H9 (cell line): ENCODE data around the gene ATG13. TPM values are rescaled to one million over a fixed set of nuclear protein-coding genes. Genes with fewer than 3 reads are reported as not detected.

Experiments used
- DNase-seq: peaks from one replicate; pipeline ENCODE4 v3.0.0-alpha.2; 2017
- H2AFZ ChIP-seq: one replicate; pipeline ENCODE4 v1.6.1; 2013; ENCODE audit warnings: mild to moderate bottlenecking, low read length, control low read depth, moderate library complexity
- H2AK5ac ChIP-seq: 2 replicates; pipeline ENCODE4 v1.6.1; 2013; ENCODE audit warnings: low read length, control low read depth, mixed read lengths; ENCODE audit not compliant: insufficient read length
- H2BK120ac ChIP-seq: one replicate; pipeline ENCODE4 v1.6.1; 2013; ENCODE audit warnings: low read depth, mild to moderate bottlenecking, low read length, control low read depth, inconsistent platforms; ENCODE audit not compliant: poor library complexity, severe bottlenecking
- H2BK12ac ChIP-seq: 2 replicates; pipeline ENCODE4 v1.6.1; 2013; ENCODE audit warnings: low read length, control low read depth, mixed read lengths, low read depth; ENCODE audit not compliant: insufficient read length
- H2BK15ac ChIP-seq: 2 replicates; pipeline ENCODE4 v1.6.1; 2013; ENCODE audit warnings: low read depth, low read length, control low read depth
- H2BK20ac ChIP-seq: one replicate; pipeline ENCODE4 v1.6.1; 2013; ENCODE audit warnings: low read depth, mild to moderate bottlenecking, low read length, control low read depth, inconsistent platforms; ENCODE audit not compliant: poor library complexity, severe bottlenecking
- H2BK5ac ChIP-seq: 2 replicates; pipeline ENCODE4 v1.6.1; 2013; ENCODE audit warnings: low read length, control low read depth, mixed read lengths; ENCODE audit not compliant: insufficient read length
- H3K14ac ChIP-seq: 2 replicates; pipeline ENCODE4 v1.6.1; 2013; ENCODE audit warnings: low read length, control low read depth; ENCODE audit not compliant: insufficient read depth
- H3K18ac ChIP-seq: 2 replicates; pipeline ENCODE4 v1.6.1; 2013; ENCODE audit warnings: low read depth, mild to moderate bottlenecking, mixed read lengths, low read length, control low read depth; ENCODE audit not compliant: insufficient read length
- H3K23ac ChIP-seq: 2 replicates; pipeline ENCODE4 v1.6.1; 2013; ENCODE audit warnings: low read length, control low read depth, mixed read lengths, low read depth; ENCODE audit not compliant: insufficient read length
- H3K23me2 ChIP-seq: 2 replicates; pipeline ENCODE4 v1.6.1; 2013; ENCODE audit warnings: low read depth, mild to moderate bottlenecking, mixed read lengths, low read length, control low read depth; ENCODE audit not compliant: insufficient read length, poor library complexity, severe bottlenecking
- H3K27ac ChIP-seq: 2 replicates; pipeline ENCODE4 v1.5.1; 2013; ENCODE audit warnings: low read length, control low read depth, mixed read lengths, low read depth; ENCODE audit not compliant: insufficient read length
- H3K27me3 ChIP-seq: 2 replicates; pipeline ENCODE4 v1.6.1; 2013; ENCODE audit warnings: low read length, control low read depth, inconsistent platforms; ENCODE audit not compliant: insufficient read depth
- H3K4ac ChIP-seq: 2 replicates; pipeline ENCODE4 v1.6.1; 2013; ENCODE audit warnings: low read depth, mild to moderate bottlenecking, control low read depth, inconsistent platforms, low read length, moderate library complexity
- H3K4me1 ChIP-seq: 2 replicates; pipeline ENCODE4 v1.6.1; 2013; ENCODE audit warnings: low read length, control low read depth, inconsistent platforms; ENCODE audit not compliant: insufficient read depth
- H3K4me2 ChIP-seq: 2 replicates; pipeline ENCODE4 v1.6.1; 2013; ENCODE audit warnings: low read length, control low read depth, mixed read lengths; ENCODE audit not compliant: insufficient read length, insufficient read depth
- H3K56ac ChIP-seq: 2 replicates; pipeline ENCODE4 v1.6.1; 2013; ENCODE audit warnings: low read depth, mild to moderate bottlenecking, mixed read lengths, low read length, control low read depth; ENCODE audit not compliant: insufficient read length
- H3K79me1 ChIP-seq: 2 replicates; pipeline ENCODE4 v1.6.1; 2013; ENCODE audit warnings: low read depth, mild to moderate bottlenecking, moderate library complexity, low read length, control low read depth, inconsistent platforms; ENCODE audit not compliant: insufficient read depth, poor library complexity, severe bottlenecking
- H3K79me2 ChIP-seq: 2 replicates; pipeline ENCODE4 v1.6.1; 2013; ENCODE audit warnings: low read length, control low read depth, inconsistent platforms; ENCODE audit not compliant: insufficient read depth
- H3K9ac ChIP-seq: 2 replicates; pipeline ENCODE4 v1.6.1; 2013; ENCODE audit warnings: low read length, control low read depth, mixed read lengths; ENCODE audit not compliant: insufficient read length; ENCODE audit errors: extremely low read depth
- H3K9me3 ChIP-seq: one replicate; pipeline ENCODE4 v1.6.1; 2013; ENCODE audit warnings: low read depth, low read length, inconsistent platforms; ENCODE audit not compliant: control insufficient read depth
- H3T11ph ChIP-seq: one replicate; pipeline ENCODE4 v1.6.1; 2013; ENCODE audit warnings: mild to moderate bottlenecking, low read length, control low read depth, inconsistent platforms
- H4K20me1 ChIP-seq: one replicate; pipeline ENCODE4 v1.6.1; 2013; ENCODE audit not compliant: control insufficient read depth, insufficient read length, insufficient read depth
- H4K5ac ChIP-seq: 2 replicates; pipeline ENCODE4 v1.6.1; 2013; ENCODE audit warnings: low read depth, mild to moderate bottlenecking, mixed read lengths, low read length, control low read depth; ENCODE audit not compliant: insufficient read length
- H4K8ac ChIP-seq: replicated peaks from 2 replicates; pipeline ENCODE4 v1.6.1; 2013; ENCODE audit warnings: low read length, control low read depth, mixed read lengths, low read depth; ENCODE audit not compliant: insufficient read length
- H4K91ac ChIP-seq: 2 replicates; pipeline ENCODE4 v1.6.1; 2013; ENCODE audit warnings: low read depth, mild to moderate bottlenecking, moderate library complexity, mixed read lengths, low read length, control low read depth; ENCODE audit not compliant: insufficient read length
- H3K27ac Mint-ChIP-seq, 3 experiments: 2 replicates in 2 of 3; 3 replicates in 1 of 3; pipeline ENCODE4 v1.8.0; 2020 to 2021; ENCODE audit warnings: mixed read lengths in 3 of 3, mild to moderate bottlenecking in 1 of 3, moderate library complexity in 1 of 3
- H3K27me3 Mint-ChIP-seq: 2 replicates; pipeline ENCODE4 v1.8.0; 2021; ENCODE audit warnings: low read depth, mild to moderate bottlenecking, moderate library complexity, mixed read lengths
- H3K36me3 Mint-ChIP-seq, 3 experiments: 2 replicates in 2 of 3; 3 replicates in 1 of 3; pipeline ENCODE4 v1.8.0; 2020 to 2021; ENCODE audit warnings: low read depth in 3 of 3, mixed read lengths in 3 of 3; ENCODE audit not compliant: insufficient read depth in 1 of 3
- H3K4me1 Mint-ChIP-seq, 2 experiments: 2 replicates each; pipeline ENCODE4 v1.8.0; 2020; ENCODE audit warnings: mixed read lengths in 2 of 2
- H3K4me3 Mint-ChIP-seq, 2 experiments: 2 replicates in 1 of 2; 3 replicates in 1 of 2; pipeline ENCODE4 v1.8.0; 2020 to 2021; ENCODE audit warnings: mild to moderate bottlenecking in 2 of 2, mixed read lengths in 2 of 2, moderate library complexity in 1 of 2
- H3K9me3 Mint-ChIP-seq, 2 experiments: 2 replicates in 1 of 2; 3 replicates in 1 of 2; pipeline ENCODE4 v1.8.0; 2020; ENCODE audit warnings: mild to moderate bottlenecking in 2 of 2, mixed read lengths in 2 of 2, moderate library complexity in 1 of 2
- WGBS: extraction: QIAGEN DNeasy Blood & Tissue Kit; methylation state at CpG from one replicate; pipeline ENCODE4 v1.1.7; 2013; ENCODE audit warnings: missing lambda C conversion rate, low lambda C conversion rate, mixed read lengths; ENCODE audit not compliant: insufficient read length; ENCODE audit errors: extremely low coverage; 5-methylcytosine and 5-hydroxymethylcytosine counted together
- total RNA-seq: library from RNA; stranded (reverse); gene quantifications from 2 replicates; pipeline ENCODE4 v1.2.1, GENCODE V29; 2021
- TF ChIP-seq, protein P1 (sequence below): fragments of 200-600 bp; sonication (generic); conservative IDR thresholded peaks from 3 replicates; pipeline ENCODE4 v1.8.0; 2021; ENCODE audit warnings: antibody characterized with exemption, mild to moderate bottlenecking

The ATG13 gene
- total RNA-seq, 1 experiment from 2014 or later: 79.1 TPM

DNA sequence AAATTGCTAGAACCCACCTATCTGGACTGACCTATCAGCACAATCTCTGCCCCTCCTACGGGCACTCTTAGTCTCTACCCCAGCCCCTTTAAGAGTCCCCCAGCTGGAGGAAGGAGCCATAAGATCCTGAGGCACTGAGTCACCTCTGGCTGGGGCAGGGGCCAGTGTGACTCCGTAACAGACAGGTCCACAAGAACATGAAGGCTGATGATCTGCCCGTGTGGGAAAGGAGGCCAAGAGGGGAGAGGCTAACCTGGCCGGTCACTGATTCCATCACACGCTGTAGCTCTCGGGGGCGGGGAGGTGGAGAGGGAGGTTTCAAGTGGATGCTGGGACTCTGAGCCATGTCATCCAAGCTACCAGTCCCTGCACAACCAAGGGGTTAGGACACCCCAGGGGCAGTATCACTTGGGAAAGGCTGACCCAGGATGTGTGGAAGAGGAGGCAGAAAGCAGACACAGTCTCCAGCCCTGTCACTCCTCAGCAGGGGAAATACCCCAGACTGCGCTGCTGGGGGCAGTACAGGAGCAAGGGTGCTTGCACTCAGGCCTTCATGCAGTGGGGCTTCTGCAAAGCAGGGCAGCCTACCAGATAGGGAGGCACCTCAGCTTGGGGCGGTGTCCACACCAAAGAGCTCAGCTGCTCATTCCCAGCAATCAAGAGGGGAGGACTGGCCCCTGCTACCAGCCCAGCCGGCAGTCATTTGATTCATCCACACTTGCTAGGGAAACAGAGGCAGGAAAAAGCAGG lies 60.8 kb downstream of the ATG13 start:
- Histone ChIP-seq H3K4me1 (no peaks in the 10 kb centered on the region), H2BK12ac (no peak overlapping the region), H2BK20ac (no peak overlapping the region), H4K8ac (no peak overlapping the region), H3K9me3 (no peaks in the 10 kb centered on the region), H3K79me1 (no peaks in the 10 kb centered on the region), H2BK5ac (no peak overlapping the region), H3K23me2 (no peaks in the 10 kb centered on the region), H2AFZ (no peak overlapping the region), H2AK5ac (no peak overlapping the region), H2BK15ac (no peak overlapping the region), H3K14ac (no peak overlapping the region; the same call in 1 of the 2 replicates), H3K9ac (no peak overlapping the region), H3K4me2 (no peak overlapping the region), H3K18ac (no peak overlapping the region), H2BK120ac (no peak overlapping the region), H4K20me1 (no peaks in the 10 kb centered on the region), H4K5ac (no peak overlapping the region), H4K91ac (no peak overlapping the region), H3T11ph (no peak overlapping the region), H3K79me2 (no peaks in the 10 kb centered on the region), H3K27ac (no peak overlapping the region), H3K56ac (no peak overlapping the region), H3K4ac (no peak overlapping the region), H3K27me3 (no peaks in the 10 kb centered on the region), H3K23ac (no peak overlapping the region)
- no peaks in the 10 kb centered on the region for H3K9me3 Mint-ChIP-seq
- H3K27ac Mint-ChIP-seq: peak overlapping the region in 2 of 3 experiments; percentile 14 to 37; a peak in 1 of 7 replicates
- no peak overlapping the region for H3K4me3 Mint-ChIP-seq
- H3K36me3 Mint-ChIP-seq: peaks cover 0 to 15% (median 13%) of the 10 kb centered on the region in 3 experiments; a peak in 4 of 7 replicates
- WGBS: no CpG with 5 or more reads among the region's 10 CpGs
- no peak for DNase-seq
- no peaks in the 10 kb centered on the region; the same call in 1 of the 2 replicates for H3K27me3 Mint-ChIP-seq
- TF ChIP-seq, protein P1, sequence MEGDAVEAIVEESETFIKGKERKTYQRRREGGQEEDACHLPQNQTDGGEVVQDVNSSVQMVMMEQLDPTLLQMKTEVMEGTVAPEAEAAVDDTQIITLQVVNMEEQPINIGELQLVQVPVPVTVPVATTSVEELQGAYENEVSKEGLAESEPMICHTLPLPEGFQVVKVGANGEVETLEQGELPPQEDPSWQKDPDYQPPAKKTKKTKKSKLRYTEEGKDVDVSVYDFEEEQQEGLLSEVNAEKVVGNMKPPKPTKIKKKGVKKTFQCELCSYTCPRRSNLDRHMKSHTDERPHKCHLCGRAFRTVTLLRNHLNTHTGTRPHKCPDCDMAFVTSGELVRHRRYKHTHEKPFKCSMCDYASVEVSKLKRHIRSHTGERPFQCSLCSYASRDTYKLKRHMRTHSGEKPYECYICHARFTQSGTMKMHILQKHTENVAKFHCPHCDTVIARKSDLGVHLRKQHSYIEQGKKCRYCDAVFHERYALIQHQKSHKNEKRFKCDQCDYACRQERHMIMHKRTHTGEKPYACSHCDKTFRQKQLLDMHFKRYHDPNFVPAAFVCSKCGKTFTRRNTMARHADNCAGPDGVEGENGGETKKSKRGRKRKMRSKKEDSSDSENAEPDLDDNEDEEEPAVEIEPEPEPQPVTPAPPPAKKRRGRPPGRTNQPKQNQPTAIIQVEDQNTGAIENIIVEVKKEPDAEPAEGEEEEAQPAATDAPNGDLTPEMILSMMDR: peak; percentile 41; the same call in 2 of the 3 replicates
- H3K4me1 Mint-ChIP-seq: peaks cover 14 to 16% of the 10 kb centered on the region in 2 experiments
